Measurements from ENCODE around the gene SLC38A10.
A peak's percentile ranks its signal among the peaks of the same experiment; 100 is the strongest.

The SLC38A10 gene

DNA sequence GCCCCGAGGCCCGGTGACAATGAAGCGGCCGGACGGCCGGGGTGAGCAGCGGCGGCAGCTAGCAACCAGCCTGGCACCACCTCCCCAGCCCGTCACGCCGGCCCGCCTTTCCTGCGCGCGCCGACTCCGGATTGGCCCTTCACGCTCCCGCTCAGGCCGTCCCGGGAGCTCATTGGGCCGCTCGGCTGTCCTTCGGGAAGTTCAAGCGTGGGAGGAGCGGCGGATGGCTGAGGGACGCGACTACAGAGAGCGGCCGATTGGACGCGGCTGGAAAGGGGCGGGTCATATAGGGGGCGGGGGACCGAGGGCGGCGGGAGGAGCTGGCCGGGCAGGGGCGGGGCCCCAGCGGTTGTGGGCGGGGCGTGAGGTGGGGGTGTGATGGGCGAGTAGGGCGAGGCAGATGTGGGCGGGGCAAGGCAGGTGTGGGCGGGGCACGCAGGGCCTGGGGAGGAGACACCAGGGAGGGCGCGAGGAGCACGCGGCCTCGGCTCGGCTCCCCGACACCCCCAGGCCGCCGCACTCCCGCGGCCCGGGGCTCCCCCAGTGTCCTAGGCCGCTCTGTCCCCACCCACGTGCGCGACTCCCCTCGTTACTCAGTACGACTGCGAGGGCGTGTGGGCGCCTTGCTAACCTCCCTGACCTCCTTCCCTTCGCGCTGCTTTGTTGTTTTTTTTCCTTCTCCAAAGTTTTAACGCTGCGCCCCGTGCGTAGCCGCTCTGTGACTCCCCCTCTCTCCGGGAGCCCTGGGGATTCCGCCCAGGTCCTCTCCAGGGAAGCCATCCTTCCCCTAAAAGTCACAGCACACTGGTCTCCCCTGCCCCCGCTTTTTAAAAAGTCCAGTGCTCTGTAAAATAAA is 72.0 kb downstream of the SLC38A10 start, which contains the start of gene CEP131:
TSS of gene CEP131 (minus strand) at position 60 of the 856 bp plus-strand sequence. CDS start 2,909 bp downstream, outside the sequence.
- FAIRE-seq: peak; percentile 86

DNA sequence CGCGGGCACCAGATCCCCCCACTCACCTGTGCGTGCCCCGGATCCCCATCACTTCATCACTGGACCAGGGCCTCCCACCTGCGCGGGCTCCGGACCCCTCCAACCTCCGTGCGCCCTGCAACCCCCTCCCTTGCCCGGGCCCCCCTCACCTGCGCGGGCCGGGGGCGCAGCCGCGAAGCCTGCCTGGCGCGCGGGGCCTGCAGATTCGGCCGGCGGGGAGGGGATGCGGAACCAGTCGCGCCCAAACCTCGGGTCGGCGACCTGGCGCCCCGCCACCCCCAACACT is 72.5 kb downstream of the SLC38A10 start:
- no peak for FAIRE-seq

DNA sequence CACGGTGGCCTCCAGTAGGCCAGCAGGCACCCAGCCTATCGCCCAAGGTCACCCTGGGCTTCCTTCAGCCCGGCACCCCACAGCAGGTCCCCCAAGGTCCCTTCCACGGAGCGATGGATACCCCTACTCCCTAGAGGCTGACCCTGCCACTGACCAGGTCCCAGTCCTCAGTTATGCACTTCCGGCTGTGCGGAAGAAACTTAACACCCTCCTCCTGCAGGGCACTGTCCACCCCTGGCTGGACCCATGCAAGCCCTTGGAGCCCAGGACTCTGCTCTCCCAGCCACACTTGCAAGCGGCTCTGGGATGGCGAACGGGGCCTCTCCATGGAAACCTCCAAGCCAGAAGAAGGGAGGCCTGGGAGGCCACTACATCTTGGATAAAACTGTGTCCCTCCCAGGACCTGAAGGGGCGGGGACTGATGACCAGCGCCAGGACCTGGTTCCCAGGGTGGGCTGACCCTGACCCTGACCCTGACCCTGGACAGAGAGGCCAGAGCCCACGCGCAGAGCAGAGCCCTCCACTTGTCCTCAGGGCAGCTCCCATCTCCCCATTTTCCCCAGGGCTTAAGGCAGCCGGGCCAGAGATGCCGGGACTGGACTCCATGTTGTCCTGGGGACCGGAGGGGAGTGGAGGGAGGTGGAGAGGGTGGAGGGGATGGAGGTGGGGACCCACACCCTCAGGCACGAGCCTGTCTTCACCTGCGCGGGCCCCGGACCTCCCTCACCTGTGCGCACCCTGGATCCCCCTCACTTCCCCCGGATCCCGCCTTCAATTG is 73.1 kb downstream of the SLC38A10 start:
- no peak for FAIRE-seq

DNA sequence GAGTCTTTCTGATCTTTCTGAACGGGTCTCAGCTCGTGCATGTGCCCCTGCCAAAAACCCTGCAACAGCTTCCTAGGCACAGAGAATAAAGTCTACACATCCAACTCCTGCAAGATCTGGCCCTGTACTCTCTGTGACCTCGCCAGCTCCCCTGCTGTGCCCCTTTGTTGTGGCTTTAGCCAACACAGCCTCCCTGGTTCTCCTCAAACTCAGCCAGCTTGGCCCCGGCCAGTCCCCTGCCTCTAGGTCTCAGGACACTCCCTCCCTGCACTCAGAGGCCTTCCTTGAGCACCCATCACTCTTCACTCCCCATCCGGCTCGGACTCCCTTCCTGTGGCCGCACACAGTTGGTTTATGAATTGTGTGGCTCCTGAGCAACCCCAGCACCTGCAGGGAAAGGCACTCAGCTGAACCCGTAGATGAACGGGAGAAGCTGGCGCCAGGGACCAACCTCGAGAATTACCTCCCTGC is 73.7 kb downstream of the SLC38A10 start:
- FAIRE-seq: no peak

DNA sequence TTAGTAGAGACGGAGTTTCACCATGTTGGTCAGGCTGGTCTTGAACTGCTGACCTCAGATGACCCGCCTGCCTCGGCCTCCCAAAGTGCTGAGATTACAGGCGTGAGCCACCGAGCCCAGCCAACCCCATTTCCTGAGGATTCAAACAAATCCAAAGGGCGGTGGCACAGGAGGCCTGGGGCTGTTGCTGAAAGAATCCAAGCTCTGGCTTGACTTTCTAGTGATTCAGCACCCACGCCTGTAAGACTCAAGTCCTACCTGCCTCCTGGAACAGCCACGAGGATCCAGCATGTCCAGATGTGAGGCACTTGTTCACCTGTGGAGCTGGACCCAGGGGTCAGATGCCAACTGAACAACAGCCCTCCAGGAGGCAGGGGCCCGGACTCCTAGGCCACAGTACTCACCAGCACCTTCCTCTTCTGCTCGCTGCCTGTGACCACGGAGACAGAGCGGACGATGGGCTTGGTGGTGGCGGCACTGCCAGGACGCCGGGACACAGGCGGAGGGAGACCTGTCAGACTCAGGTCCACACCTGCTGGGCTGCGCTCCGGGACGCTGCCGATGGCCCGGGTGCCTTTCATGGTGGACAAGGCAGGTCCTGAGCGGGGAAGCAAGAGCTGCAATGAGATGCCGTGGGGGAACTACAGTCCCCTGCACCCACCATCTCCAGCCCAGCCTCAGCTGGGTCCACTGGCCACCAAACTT is 75.5 kb downstream of the SLC38A10 start:
- no peak for FAIRE-seq

DNA sequence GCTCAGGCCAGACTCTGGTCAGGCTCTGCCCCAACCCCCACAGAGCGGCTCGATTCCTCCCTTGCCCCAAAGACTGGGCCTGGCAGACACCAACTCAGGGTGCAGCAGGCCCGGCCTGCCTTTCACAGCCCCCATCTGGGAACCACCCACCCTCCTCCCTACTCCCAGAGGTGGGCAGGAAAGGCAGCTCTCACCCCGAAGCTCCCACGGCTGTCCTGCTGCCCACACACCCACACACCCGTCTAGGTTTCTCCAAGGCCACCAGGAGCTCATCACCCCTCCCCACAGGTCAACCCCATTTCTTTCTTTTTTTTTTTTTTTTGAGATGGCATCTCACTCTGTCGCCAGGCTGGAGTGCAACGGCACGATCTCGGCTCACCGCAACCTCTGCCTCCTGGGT is 76.1 kb downstream of the SLC38A10 start:
- FAIRE-seq: no peak

DNA sequence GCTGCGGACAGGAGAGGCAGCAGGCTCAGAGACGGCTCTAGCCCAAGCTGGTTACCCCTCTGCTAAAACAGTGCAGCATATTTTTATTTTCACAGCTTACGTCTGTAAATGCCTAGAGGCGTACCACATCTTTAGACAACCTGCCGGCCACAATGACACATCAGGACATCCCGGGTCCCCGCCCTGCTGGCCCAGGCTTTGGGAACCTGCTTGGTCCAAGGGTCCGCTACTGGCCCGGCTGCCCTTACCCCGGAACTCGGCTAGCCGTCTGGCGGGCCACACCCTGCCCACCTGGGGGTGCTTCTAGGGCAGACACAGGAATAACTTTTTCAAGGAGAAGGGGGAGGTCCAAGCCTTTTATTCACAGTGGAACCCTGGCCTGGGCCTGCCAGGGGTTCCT is 76.6 kb downstream of the SLC38A10 start:
- FAIRE-seq: no peak

DNA sequence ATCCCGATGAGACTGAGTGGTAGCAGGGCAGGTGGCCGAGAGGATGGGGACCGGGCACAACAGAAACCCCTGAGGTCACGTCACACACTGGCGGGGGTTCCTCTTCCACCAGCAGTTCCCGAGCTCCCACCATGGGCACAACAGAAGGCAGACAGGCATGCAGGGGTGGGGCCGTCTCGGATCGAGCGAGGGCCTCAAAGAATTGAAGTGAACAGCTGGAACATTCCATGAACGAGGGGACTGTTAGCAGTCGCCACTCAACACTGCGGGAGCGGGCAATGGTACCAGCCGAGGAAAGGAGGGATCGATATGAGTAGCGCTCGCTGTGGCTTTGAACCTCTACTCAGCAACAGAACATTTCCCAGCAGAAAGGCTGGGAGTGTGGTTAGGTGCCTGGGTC is 77.6 kb downstream of the SLC38A10 start:
- no peak for FAIRE-seq

DNA sequence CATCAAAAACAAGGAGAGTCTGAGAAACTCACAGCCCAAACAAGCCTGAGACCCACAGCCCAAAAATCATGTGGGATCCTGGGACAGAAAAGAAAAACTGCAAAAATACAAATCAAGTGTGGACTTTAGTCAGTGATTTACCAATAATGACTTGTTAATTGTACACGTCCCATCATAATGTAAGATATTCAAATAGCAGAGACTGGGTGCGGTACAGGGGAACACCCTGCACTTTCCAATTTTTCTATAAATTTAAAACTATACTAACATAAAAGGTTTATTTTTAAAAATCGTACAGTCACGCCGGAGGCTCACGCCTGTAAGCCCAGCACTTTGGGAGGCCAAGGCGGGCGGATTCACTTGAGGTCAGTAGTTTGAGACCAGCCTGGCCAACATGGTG is 81.1 kb downstream of the SLC38A10 start:
- no peak for FAIRE-seq

DNA sequence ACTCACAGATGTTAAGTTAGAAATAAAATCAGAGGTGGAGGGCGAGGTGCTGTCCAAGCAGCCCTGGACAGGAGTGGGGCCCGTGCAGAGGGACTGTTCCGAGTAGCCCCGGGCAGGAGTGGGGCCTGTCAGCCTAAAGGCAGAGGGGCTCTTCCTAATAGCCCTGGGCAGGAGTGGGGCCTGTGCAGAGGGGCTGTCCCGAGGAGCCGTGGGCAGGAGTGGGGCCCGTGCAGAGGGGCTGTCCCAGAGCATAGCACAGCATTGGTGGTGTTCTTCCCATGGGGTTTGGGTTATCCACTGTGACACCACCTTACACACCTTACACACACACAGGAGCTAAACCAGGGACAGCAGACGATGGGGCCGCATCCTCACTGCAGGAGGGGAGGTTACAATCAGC is 82.7 kb downstream of the SLC38A10 start:
- no peak for FAIRE-seq

DNA sequence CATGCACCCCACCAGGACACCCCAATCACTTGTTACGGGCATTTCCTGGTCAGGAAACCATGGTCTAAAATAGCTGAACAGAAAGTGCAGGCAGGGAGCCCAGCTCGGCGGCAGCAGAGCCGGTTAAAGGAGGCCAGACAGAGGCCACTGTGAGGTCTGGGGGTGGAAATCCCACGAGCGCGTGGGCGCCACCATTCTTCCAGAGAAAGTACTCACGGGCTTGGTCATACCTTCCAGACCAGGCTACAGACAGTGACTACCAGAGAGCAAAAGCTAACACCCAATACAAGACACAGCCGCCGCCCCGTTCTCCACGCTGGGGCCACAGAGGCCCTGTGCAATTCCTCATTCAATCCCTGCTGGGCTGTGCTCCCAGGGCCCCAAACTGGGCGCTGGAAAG is 84.2 kb downstream of the SLC38A10 start:
- no peak for FAIRE-seq

DNA sequence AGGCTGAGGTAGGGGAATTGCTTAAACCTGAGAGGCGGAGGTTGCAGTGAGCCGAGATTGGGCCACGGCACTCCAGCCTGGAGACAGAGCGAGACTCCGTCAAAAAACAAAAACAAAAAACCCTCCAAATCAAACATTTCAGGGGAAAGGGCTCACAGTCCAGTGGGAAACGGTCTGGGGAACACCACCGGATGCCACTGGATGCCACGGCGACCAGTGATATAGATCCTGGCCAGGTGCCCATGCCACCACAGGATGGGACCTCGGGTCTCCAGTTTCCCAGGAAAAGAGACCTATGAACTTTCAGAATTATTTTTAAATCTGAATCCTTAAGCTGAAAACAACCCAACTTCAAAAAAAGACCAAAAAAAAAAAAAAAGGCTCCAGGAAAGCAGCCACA is 84.6 kb downstream of the SLC38A10 start:
- FAIRE-seq: no peak

DNA sequence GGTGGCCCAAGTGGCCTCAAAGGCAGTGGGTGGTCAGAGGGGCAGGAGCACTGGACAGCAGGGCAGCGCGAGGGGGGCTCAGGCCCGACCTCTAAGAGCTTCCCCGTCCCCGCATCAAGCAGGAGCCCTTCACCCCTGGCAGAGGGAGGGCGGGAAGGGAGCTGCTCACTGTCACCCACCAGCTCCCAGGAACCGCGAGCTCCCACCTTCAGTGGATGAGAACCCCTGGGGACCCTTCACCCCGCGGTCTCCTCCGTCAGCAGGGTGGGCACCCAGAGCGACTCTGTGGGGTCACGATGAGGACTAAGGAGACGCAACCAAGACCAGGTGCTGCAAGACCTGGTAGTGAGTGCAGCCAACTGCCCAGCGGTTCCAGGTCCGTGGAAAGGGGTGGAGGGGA is 86.0 kb downstream of the SLC38A10 start:
- FAIRE-seq: no peak

DNA sequence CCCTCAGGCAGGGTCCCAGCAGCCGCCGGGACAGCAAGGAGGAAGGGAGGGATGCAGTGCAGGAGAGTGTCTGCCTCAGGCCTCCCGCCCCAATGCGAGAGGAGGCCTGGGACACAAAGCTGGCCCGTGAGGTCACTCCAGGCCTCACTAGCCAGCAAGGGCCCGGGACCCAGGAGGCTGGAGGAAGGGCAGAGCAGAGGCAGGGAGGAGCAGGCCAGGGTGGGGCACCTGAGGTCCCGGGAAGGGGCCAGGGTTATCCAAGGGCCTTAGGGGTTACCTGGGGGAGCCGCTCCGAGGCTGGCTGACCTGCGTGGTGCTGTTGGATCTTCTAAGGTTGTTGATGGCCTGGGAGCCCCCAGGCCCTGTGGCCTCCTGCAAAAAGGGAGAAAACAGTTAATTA is 86.5 kb downstream of the SLC38A10 start:
- no peak for FAIRE-seq

DNA sequence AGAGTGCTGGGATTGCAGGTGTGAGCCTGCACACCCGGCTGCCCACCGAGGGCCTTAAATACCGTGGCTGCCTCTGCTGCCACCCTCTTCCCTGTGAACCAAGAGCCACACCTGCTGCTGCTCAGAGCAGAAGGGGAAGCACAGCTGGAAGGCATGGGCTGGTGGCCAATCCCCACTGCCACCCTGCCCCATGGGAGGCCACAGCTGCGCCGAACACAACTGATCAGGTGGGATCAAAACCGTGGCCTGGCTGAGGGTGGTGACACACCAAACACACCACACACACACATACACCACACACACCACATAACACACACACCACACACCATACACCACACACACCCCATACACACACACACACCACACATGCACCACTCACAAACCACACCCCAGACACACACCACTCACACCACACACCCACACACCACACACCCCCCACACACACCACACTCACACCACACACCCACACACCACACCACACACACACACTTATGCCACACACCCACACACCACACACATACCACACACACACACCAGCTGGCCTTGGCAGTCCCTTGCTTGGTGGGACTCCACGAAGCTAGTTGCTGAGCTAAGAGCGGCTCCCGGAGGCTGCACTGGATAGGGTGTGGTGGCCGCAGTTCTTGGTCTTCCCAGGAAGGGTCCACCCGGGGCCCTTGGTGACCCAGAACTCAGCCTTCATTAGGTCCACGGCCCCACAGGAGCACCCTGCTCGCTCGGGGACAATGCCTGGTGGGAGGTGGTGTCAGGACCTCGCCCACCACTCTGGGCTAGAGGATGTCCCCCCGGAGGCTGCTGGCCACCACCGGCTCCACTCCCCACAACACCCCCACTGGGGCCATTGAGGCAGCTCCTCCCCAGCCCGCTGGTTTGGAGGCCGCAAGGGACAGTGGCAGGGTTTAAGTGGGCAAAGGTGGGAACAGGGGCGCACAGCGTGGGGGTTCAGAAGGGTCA is 87.2 kb downstream of the SLC38A10 start:
- no peak for FAIRE-seq

DNA sequence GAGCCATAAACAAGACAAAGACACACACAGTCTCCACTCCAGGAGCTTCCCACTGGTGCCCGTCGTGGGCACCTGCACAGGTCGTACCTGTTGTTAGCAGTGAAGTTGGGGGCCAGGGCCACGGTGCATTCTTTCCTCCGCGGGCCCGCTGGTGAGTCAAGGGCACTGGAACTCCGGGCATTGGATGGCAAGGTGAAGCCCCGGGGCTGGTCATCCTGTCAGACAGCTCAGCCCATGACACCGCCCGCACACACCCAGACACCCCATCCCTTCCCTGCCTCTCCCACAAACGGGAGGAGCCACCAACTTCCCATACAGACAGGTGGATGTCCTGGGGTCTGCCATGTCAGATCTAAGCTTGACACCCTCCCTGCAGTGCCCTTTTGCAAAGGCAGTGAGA is 88.5 kb downstream of the SLC38A10 start:
- no peak for FAIRE-seq

DNA sequence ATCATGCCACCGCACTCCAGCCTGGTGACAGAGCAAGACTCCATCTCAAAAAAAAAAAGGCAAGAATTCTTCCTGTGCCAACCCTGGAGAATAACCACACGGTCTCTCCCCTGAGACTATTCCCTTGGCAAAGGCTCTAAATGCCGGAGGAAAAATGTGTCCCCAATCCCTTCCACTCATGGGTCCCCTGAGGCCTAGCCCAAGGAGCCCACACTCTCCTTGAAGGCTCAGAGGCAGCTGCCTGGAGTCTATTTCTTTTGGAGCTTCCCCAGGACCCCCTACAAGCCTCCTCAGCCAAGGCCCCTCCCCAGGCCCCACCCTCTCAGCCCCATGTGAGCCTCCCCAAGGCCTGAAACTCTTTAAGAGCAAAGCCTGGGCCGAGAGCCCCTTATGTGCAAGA is 88.9 kb downstream of the SLC38A10 start:
- no peak for FAIRE-seq

DNA sequence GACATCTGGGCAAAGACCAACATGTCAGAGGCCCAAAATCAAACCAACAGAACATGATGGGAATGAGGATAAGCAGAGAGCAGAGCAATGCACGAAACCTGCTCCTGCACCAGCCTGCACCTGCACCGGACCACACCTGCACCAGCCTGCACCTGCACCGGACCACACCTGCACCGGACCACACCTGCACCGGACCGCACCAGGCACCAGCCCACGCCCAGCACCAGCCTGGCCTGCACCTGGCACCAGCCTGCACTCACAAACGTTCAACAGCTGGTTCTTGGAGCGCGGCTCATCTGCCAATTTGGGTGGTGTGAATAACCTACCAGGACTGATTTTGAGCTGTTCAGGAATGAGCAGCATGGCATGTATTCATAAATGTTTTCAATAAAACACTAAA is 90.5 kb downstream of the SLC38A10 start:
- FAIRE-seq: no peak

DNA sequence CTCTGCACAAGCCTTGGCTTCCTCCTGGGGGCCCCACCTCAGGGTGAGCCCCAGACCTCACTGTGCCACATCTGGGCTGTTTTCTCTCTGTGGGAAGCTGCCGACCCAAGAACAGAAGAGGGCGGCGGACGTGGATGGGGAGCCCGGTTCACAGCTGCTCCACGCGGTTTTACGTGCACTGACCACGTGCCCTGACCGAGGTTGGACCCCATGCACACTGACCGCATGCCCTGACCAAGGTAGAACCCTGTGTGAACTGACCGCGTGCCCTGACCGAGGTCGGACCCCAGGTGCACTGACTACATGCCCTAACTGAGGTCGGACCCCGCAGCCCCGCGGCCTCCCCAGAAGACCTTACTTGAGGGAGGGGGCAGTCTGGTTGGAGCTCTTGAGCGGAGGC is 92.0 kb downstream of the SLC38A10 start:
- no peak for FAIRE-seq

DNA sequence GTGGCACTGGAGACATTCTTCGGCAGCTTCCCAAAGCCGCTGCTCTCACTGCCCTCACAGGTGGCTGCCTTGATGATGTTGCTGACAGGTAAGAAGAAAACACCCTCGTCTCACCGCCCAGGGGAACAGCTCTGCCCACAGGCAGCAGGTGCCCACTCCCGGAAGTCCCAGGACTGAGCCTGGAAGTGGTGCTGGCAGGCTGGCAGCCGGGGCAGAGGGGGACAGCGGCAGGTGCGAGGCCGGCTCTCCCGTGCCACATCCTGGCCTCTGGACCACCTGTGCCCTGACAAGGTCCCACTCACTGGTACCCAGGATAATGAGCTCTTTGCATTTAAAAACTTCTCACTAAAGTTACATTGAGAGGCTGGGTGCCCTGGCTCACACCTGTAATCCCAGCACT is 92.8 kb downstream of the SLC38A10 start:
- FAIRE-seq: no peak

DNA sequence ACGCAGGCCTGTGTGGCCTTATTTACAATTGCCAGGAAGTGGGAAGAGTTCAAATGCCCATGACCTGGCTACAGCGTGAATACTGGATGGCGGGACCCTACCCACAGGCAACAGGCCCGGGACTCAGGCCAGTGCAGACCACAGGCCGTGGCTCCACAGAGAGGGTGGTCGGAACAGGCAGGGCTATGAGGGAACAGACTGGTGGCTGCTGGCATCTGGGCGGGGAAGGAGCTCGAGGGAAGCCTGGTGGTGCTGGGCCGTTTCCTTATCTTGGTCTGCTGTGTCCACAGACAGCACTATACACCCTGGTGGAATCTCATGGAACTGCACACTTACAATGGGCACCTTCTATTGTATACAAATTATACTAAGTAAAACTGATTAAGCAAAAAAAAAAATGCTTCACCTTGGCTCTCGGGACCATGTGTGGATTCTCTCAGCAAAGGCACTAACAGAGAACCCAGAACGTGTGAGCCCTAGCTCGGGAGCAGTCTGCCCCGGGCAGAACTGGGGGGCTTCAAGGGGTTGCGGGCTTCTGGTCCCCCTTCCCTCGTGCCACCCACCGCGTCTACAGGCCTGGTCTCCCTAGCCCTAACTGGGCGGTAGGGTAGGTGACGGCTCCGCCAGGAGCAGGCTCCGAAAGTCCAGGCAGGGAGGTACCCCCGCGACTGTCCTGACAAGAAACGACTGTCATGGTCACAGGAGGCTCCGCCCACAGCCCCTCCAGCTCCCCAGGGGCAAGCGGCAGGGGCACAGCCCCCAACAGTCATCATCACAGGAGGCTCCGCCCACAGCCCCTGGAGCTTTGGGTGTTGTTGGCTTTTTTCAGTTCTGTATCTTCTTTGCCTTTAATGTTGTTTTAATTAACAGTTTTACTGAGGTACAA is 94.2 kb downstream of the SLC38A10 start:
- peak; percentile 93 for FAIRE-seq
